Activated CD8-positive, alpha-beta memory T cell treated with anti-CD3 and anti-CD28 coated beads, Interleukin-2, amount 50 U/mL, for 48 hours (primary cell): ENCODE data around the gene TUBGCP4.

Source experiments
- DNase-seq: peaks from one replicate; pipeline ENCODE4 v3.0.0-alpha.2; 2020

The TUBGCP4 gene

GRCh38 chr15:43404130-43404529 is 33.2 kb downstream of the TUBGCP4 start:
- DNase-seq = no peak

- DNase-seq = no peak
Observed at GRCh38 chr15:43406189-43406588, 35.3 kb downstream of the TUBGCP4 start.

GRCh38 chr15:43406808-43407207 is 35.9 kb downstream of the TUBGCP4 start:
- no peak for DNase-seq

DNA sequence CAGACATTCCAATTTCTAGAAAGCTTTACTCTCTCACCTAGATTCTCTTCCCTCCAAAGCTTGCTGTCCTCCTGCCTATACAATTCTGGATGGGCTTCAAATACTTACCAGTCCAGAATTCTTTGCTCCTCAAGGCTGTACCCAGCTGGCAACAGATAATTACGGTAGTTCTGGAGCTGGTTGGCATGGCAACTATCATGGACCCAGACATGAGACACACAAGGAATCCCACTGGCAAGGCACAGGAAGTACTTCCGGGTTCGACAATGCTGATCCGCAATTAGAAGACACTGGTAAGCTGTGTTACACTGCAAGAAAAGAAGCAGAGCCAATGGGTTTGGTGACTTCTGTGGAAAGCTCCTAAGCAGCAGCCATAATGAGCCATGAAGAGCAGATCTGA is 37.9 kb downstream of the TUBGCP4 start:
- no peak for DNase-seq

- DNase-seq = no peak
Observed at GRCh38 chr15:43410572-43411214, 39.8 kb downstream of the TUBGCP4 start.

GRCh38 chr15:43412096-43412495 is 41.2 kb downstream of the TUBGCP4 start:
- no peak for DNase-seq

DNA sequence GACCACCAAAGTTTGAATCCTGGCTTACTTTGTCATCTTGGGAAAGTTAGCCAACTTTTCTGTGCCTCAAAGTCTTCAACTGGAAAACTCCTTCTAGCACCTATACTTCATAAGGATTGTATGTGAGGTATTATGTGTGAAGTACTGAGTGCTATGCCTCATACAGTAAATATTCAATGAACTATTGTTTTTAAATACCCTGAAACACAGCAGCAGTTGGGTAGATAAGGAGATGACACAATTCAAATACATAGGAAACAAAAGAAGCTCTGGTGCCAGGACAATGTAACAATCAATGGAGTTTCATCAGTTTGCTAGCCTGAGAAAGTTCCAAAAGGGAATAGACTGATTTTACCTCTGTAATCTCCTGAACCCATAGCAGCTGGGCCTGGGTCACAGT is 43.3 kb downstream of the TUBGCP4 start:
- no peak for DNase-seq

GRCh38 chr15:43420435-43420834 is 49.5 kb downstream of the TUBGCP4 start:
- DNase-seq = no peak

- DNase-seq = no peak
Observed at GRCh38 chr15:43420876-43421275, 50.0 kb downstream of the TUBGCP4 start.

GRCh38 chr15:43423793-43424192 is 52.9 kb downstream of the TUBGCP4 start:
- DNase-seq = no peak

DNA sequence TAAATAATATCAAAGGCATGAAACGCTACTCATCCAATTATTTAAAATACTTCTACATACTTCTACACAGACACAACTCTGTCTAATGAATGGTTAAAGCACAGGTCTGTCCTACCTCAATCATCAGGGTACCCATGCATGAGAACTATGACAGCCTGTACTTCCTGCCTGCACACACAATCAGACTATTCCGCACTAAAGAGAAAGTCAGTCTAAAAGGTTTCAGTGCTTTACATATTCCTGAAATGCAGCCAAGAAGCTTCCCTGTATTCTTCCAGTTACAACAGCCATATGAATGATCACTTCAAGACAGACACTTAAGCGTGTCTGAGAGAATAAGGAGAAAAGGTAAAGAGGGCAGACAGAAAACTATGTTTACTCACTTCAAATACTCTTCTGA is 58.8 kb downstream of the TUBGCP4 start:
- DNase-seq = no peak

DNA sequence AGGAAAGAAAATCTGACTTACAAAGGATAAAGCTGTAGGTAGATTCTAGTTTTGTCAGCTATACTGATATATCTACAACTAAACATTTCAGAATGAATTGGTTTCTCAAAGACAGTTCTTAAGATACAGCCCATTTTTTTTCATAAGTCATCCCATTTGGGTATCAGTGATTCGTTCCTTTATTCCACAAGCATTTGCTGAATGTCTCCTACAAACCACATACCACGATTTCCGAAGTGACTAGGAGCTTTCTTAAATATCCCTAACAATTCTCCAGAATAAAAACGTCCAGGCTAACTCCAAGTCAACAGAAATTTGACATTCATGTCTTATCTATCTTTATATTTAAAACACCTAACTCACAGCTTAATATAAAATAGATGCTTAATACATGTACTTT is 62.3 kb downstream of the TUBGCP4 start:
- no peak for DNase-seq

DNA sequence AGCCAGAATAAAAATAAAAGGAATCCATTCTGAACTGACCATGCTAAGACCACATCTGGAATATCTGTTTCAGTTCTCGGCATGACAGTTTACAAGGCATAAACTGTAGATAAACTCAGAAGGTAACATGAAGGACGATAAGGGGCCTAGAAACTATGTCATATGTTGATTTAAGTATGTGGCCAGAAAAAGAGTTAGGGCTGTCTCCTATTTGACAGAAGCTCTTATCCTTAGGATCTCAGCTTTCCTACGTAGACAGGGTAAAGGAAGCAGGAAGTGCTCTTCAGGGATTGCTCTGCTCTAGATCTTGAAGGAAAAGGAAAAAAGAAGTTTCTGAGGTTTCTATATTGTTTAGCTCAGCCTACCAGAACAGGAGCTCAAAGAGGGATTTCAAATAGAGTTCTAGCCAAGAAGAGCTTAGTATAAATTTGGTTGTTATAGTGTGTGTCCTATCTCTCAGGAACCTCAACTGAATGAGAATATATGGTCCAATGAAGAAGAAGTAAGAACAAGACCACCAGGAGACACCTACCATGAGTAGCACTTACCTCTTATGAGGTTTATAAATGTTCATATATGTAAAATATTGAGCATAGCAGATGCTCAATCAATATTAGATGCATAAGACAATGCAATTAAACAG is 62.9 kb downstream of the TUBGCP4 start:
- DNase-seq = no peak

DNA sequence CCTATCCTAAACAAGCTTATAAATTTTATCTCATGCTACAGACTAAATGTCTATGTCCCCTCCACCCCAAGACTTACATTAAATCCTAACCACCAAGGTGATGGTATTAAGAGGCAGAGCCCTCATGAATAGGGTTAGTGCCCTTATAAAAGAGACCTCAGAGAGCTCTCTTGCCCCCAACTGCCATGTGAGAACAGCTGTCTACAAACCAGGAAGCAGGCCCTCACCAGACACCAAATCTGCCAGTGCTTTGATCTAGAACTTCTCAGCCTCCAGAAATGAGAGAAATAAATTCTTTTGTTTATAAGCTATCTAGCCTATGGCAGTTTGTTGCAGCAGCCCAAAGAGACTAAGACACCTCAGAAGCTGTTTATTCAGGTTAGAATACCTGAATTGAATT is 63.5 kb downstream of the TUBGCP4 start:
- no peak for DNase-seq

- no peak for DNase-seq
Observed at GRCh38 chr15:43436395-43436794, 65.5 kb downstream of the TUBGCP4 start.

DNA sequence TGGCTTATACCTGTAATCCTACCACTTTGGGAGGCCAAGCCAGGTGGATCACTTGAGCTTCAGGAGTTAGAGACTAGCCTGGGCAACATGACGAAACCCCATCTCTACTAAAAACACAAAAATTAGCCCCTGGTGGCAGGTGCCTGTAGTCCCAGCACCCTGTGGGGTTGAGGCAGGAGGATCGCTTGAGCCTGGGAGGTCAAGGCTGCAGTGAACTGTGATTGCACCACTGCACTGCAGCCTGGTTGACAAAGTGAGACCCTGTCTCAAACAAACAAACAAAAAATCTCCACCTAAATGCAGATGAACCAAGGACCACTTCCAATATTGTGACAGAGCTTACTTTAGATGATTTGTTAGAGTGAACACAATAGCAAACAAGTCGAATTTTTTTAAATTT is 68.4 kb downstream of the TUBGCP4 start:
- no peak for DNase-seq

GRCh38 chr15:43440721-43441281 is 69.9 kb downstream of the TUBGCP4 start:
- DNase-seq = no peak

- DNase-seq = no peak
Observed at GRCh38 chr15:43441316-43441715, 70.4 kb downstream of the TUBGCP4 start.

- no peak for DNase-seq
Observed at GRCh38 chr15:43446344-43446743, 75.4 kb downstream of the TUBGCP4 start.

GRCh38 chr15:43449981-43450380 is 79.1 kb downstream of the TUBGCP4 start:
- DNase-seq = no peak
